Calu3 (cell line): ENCODE measurements around the gene JAZF1. TPM values are rescaled to one million over a fixed set of nuclear protein-coding genes. Genes with fewer than 3 reads are reported as not detected.

Experiments used
- BruUV-seq: library from RNA; stranded (reverse); fragments of 400-500 nt; replicated peaks from 2 replicates; lab custom pipeline; 2021; lab: Mats Ljungman, UMichigan
- CTCF ChIA-PET: fragments of 300-600 bp; sonication (Branson Sonifier 250); formaldehyde crosslinking; loops from one replicate; lab custom pipeline; 2022; ENCODE audit warnings: antibody characterized with exemption; lab: Charles Lee
- DNase-seq: peaks from one replicate; pipeline ENCODE4 v3.0.0; 2022
- H3K27ac Mint-ChIP-seq: one replicate; pipeline ENCODE4 v1.8.0; 2022; ENCODE audit warnings: mixed read lengths; ENCODE audit not compliant: unreplicated experiment
- H3K27me3 Mint-ChIP-seq: one replicate; pipeline ENCODE4 v1.8.0; 2022; ENCODE audit warnings: mixed read lengths; ENCODE audit not compliant: unreplicated experiment
- H3K36me3 Mint-ChIP-seq: one replicate; pipeline ENCODE4 v1.8.0; 2022; ENCODE audit warnings: mild to moderate bottlenecking, moderate library complexity, mixed read lengths; ENCODE audit not compliant: insufficient read depth, unreplicated experiment
- H3K4me1 Mint-ChIP-seq: one replicate; pipeline ENCODE4 v1.8.0; 2022; ENCODE audit warnings: mild to moderate bottlenecking, low read depth, mixed read lengths; ENCODE audit not compliant: unreplicated experiment
- H3K4me3 Mint-ChIP-seq: one replicate; pipeline ENCODE4 v1.8.0; 2022; ENCODE audit warnings: mild to moderate bottlenecking, low read depth, moderate library complexity, mixed read lengths; ENCODE audit not compliant: unreplicated experiment
- H3K9me3 Mint-ChIP-seq: one replicate; pipeline ENCODE4 v1.8.0; 2022; ENCODE audit warnings: low read depth, mixed read lengths; ENCODE audit not compliant: unreplicated experiment
- intact Hi-C: fragments of 100-400 bp; cut with micrococcal nuclease; formaldehyde crosslinking; loops from one replicate; pipeline ENCODE4 v1.10.0; 2022; ENCODE audit not compliant: unreplicated experiment
- total RNA-seq: library from RNA; stranded (reverse); gene quantifications from 2 replicates; pipeline ENCODE4 v1.2.3, GENCODE V29; 2022
- TF ChIP-seq, protein P1 (sequence below): fragments of 200-600 bp; IDR thresholded peaks from one replicate; pipeline ENCODE4 v1.8.0; 2022; ENCODE audit warnings: antibody characterized with exemption; ENCODE audit not compliant: unreplicated experiment

Gene JAZF1
- total RNA-seq, 1 experiment from 2014 or later, result 10.7 TPM

DNA sequence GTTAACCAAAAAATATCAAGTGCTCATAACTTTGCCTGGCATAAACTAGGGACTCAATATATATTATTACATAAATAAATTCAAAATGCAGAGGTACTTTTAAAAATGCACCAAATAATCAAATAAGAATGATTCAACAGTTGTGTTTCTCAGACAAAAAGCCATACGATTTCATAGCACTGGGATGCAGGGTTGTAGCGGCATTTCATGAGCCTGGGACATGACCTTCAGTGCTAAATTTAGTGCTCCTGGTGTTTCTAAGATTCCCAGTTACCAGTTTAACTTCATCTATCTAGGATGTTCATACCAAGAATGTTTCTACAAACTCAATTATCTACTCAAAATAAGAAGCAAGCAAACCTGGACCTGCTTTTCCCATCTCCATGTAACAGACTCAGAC is 4.0 kb downstream of the JAZF1 start:
- no TSS peak for BruUV-seq
- H3K27ac Mint-ChIP-seq, result no peak overlapping the region

DNA sequence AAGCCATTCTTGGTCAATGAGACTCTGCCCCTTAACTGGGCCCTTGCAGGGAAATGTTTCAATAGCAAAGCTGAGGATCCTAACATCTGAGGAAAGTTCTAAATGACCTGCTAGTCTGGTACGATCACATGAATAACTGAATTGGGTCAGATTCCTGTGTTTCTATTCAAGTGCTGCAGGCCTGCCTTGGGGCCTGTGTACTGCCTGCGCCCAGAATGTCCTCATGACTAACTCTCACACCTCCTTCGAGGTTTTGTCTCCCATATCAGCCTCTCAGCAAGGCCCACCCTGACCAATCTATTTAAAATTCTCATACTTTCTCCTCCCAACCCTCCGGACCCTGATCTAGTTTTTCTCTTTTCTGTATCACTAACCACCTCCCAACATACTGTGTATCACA is 4.4 kb downstream of the JAZF1 start:
- intact Hi-C loops, result no loop called here
- Mint-ChIP-seq H3K9me3 (no peaks in the 10 kb centered on the region), H3K27me3 (no peaks in the 10 kb centered on the region), H3K4me3 (no peak overlapping the region), H3K36me3 (peaks cover 26% of the 10 kb centered on the region), H3K4me1 (peaks cover 33% of the 10 kb centered on the region), H3K27ac (no peak overlapping the region)
- no TSS peak for BruUV-seq
- DNase-seq, result no peak
- CTCF ChIA-PET, result no interaction called here
- TF ChIP-seq, protein P1, sequence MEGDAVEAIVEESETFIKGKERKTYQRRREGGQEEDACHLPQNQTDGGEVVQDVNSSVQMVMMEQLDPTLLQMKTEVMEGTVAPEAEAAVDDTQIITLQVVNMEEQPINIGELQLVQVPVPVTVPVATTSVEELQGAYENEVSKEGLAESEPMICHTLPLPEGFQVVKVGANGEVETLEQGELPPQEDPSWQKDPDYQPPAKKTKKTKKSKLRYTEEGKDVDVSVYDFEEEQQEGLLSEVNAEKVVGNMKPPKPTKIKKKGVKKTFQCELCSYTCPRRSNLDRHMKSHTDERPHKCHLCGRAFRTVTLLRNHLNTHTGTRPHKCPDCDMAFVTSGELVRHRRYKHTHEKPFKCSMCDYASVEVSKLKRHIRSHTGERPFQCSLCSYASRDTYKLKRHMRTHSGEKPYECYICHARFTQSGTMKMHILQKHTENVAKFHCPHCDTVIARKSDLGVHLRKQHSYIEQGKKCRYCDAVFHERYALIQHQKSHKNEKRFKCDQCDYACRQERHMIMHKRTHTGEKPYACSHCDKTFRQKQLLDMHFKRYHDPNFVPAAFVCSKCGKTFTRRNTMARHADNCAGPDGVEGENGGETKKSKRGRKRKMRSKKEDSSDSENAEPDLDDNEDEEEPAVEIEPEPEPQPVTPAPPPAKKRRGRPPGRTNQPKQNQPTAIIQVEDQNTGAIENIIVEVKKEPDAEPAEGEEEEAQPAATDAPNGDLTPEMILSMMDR, result no peak

More for the DNA sequence above, 4.0 kb downstream of the JAZF1 start:
- Mint-ChIP-seq H3K36me3 (peaks cover 27% of the 10 kb centered on the region), H3K9me3 (no peaks in the 10 kb centered on the region), H3K27me3 (no peaks in the 10 kb centered on the region), H3K4me1 (peaks cover 34% of the 10 kb centered on the region), H3K4me3 (no peak overlapping the region)
- DNase-seq, result no peak
- intact Hi-C loops, result no loop called here
- CTCF ChIA-PET, result no interaction called here
- TF ChIP-seq, protein P1, result no peak

DNA sequence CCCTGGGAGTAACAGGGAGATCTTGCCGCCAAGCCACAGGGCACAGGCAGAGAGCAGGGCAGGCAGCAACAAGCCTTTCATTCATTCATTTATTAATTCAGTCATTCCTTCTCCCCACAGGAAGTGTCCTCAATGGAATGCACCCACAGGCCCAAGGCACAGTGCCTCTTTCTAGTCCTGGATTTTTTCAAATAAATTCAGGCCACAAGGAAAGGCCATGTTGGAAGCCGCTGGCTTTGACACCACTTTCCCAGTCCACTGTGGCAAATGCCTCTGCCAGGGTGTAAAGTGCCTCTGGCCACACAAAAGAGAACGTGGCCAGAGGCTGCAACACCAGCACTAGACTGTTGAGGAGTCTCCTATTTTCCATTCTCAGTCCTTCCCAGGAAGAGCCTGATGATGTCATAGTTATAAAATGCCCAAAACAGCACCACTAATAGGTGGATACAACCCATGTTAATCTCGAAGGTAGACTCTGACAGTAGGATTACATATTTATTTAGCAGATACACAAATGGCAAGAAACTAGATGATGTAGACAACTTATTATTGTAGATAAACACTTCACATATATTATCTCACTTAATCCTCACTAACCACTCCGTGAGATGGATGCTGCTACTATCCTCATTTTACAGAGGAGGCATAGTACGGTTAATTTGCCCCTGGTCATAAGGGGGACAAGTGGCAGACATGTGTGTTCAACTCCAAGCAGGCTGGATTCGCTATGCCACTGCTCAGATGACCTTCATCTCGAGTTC is 5.5 kb downstream of the JAZF1 start:
- intact Hi-C loops, result no loop called here
- H3K4me3 Mint-ChIP-seq, result no peak overlapping the region
- peaks cover 15% of the 10 kb centered on the region for H3K36me3 Mint-ChIP-seq
- no peak for DNase-seq
- no peaks in the 10 kb centered on the region for H3K9me3 Mint-ChIP-seq
- H3K4me1 Mint-ChIP-seq, result peaks cover 27% of the 10 kb centered on the region
- BruUV-seq, result no TSS peak
- H3K27ac Mint-ChIP-seq, result no peak overlapping the region
- no peaks in the 10 kb centered on the region for H3K27me3 Mint-ChIP-seq
- TF ChIP-seq, protein P1, result no peak
- CTCF ChIA-PET, result no interaction called here

DNA sequence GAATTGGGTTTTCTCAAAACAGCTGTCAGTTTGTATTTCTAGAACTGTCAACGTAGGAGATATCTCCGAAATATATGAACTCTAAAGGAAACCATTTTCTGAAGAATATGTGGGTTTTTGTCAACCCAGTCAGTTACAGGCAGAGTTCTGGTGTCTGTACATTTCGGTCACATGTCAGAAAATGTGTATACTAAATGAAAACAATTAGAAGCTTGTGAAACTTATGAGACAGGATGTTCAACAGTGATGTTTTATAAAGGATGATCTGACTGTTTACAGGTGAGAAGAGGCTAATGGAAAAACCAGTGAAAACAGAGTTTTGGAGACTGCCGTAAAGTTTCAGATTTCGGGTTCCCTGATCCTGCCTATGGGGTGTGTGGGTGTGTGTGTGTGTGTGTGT is 6.2 kb downstream of the JAZF1 start:
- TF ChIP-seq, protein P1, result no peak
- BruUV-seq, result no TSS peak
- H3K27me3 Mint-ChIP-seq, result no peaks in the 10 kb centered on the region
- CTCF ChIA-PET, result no interaction called here
- intact Hi-C loops, result no loop called here
- H3K27ac Mint-ChIP-seq, result no peak overlapping the region
- no peak for DNase-seq
- H3K4me3 Mint-ChIP-seq, result no peak overlapping the region
- H3K4me1 Mint-ChIP-seq, result peaks cover 28% of the 10 kb centered on the region
- no peaks in the 10 kb centered on the region for H3K9me3 Mint-ChIP-seq
- peaks cover 9% of the 10 kb centered on the region for H3K36me3 Mint-ChIP-seq
